MM.1S (cell line): ENCODE measurements around the gene WIPF2.

Experiments
- EZH2 ChIP-seq: fragments of 300-600 bp; sonication (generic); optimal IDR thresholded peaks from 2 replicates; pipeline ENCODE3; 2017; ENCODE audit warnings: low read depth, mild to moderate bottlenecking, antibody characterized with exemption, low read length, mixed read lengths
- TF ChIP-seq, protein P1 (sequence below): fragments of 300-600 bp; sonication (generic); IDR thresholded peaks from 2 replicates; pipeline ENCODE4 v1.5.1; 2016; ENCODE audit warnings: antibody characterized with exemption, low read length, mixed read lengths

DNA sequence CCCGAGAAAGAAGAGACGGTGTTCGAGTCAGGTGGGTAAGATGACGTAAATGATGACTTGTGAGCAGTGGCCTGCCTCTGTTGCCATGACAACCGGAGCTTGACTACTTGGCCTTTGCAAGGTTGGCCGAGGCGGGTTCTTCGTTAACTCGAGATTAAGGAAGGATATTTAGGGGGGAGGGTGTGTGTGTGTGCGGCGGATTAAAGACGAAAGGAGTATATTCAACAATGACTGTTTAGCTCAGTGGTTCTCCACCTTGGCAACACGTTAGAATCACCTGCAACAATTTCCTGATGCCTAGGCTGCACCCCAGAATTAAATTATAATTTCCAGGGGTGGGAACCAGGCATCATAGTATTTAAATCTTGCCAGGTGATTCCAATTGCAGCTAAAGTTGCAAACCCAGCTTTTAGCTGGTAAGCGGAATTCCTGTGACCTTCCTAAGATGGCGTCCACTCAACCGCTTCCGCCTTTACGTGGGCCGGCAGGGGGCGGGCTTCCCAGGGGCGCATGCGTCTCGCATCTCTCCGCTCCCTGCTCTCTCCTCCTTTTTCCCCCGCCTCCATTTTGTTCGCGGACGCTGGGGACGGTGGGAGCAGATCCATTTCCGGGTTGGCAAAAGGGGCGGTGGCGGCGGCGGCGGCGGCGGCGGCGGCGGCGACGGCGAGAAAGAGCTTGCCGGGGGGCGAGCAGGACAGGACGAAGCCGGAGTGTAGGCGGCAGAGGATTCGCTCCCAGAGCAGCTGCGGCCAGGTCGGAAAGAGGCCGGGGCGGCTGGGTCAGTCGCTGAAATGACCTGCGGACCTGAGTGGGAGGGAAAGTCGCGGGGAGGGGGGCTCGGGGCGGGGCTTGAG is at the start of gene WIPF2:
- TF ChIP-seq, protein P1, sequence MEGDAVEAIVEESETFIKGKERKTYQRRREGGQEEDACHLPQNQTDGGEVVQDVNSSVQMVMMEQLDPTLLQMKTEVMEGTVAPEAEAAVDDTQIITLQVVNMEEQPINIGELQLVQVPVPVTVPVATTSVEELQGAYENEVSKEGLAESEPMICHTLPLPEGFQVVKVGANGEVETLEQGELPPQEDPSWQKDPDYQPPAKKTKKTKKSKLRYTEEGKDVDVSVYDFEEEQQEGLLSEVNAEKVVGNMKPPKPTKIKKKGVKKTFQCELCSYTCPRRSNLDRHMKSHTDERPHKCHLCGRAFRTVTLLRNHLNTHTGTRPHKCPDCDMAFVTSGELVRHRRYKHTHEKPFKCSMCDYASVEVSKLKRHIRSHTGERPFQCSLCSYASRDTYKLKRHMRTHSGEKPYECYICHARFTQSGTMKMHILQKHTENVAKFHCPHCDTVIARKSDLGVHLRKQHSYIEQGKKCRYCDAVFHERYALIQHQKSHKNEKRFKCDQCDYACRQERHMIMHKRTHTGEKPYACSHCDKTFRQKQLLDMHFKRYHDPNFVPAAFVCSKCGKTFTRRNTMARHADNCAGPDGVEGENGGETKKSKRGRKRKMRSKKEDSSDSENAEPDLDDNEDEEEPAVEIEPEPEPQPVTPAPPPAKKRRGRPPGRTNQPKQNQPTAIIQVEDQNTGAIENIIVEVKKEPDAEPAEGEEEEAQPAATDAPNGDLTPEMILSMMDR = peak; percentile 44
- no peak for TF ChIP-seq EZH2
